Measurements from ENCODE around the gene DNM1.

The DNM1 gene

GRCh38 chr9:128216781-128217553, 13.8 kb downstream of the DNM1 start:
- TF ChIP-seq CTCF (IDR thresholded peaks at IDR 0.05): no peak

GRCh38 chr9:128218172-128218517, 15.0 kb downstream of the DNM1 start:
- no peak for TF ChIP-seq CTCF (IDR thresholded peaks at IDR 0.05)

DNA sequence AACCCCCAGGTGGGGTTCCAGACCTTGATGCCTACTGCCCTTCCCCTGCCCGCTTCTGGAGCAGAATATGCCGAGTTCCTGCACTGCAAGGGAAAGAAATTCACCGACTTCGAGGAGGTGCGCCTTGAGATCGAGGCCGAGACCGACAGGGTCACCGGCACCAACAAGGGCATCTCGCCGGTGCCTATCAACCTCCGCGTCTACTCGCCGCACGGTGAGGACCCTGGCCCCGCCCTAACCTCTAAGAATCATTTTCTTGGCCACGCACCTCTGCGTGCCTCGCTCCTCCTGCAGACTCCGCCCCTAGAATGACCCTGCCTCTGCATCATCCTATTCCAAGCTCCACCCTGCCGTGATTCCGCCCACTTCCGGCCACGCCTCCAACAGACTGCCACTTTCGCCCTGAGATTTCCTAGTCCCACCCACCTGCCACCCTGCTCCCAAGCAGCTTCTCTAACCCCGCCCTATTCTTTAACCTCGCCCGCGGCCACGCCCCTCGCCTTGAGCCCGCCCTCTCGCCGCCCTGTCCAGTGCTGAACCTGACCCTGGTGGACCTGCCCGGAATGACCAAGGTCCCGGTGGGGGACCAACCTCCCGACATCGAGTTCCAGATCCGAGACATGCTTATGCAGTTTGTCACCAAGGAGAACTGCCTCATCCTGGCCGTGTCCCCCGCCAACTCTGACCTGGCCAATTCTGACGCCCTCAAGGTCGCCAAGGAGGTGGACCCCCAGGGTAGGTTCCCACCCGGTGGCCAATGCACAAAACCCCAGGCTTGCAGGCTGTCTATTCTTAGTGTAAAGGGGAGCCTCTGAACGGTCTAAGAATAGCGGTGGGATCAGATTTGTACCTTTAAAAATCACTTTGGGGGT, 15.6 kb downstream of the DNM1 start:
- TF ChIP-seq CTCF (IDR thresholded peaks at IDR 0.05): no peak

DNA sequence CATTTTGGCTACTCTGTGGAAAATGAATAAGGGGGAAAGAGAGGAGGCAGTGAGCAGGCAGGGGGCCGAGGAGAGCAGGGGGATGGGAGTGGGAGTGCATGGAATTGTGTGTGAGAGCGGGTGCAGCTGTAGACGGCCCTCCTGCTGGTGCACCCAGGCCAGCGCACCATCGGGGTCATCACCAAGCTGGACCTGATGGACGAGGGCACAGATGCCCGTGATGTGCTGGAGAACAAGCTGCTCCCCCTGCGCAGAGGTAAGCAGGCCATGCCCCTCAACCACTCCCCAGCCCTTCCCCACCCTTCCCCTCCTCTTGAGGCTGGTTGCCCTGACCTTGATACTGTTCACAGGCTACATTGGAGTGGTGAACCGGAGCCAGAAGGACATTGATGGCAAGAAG, 16.7 kb downstream of the DNM1 start:
- TF ChIP-seq CTCF (IDR thresholded peaks at IDR 0.05): no peak

- TF ChIP-seq CTCF (IDR thresholded peaks at IDR 0.05): no peak
Measured at GRCh38 chr9:128222026-128222425, 18.8 kb downstream of the DNM1 start.

GRCh38 chr9:128222880-128223670, 19.9 kb downstream of the DNM1 start:
- TF ChIP-seq CTCF (IDR thresholded peaks at IDR 0.05): no peak

DNA sequence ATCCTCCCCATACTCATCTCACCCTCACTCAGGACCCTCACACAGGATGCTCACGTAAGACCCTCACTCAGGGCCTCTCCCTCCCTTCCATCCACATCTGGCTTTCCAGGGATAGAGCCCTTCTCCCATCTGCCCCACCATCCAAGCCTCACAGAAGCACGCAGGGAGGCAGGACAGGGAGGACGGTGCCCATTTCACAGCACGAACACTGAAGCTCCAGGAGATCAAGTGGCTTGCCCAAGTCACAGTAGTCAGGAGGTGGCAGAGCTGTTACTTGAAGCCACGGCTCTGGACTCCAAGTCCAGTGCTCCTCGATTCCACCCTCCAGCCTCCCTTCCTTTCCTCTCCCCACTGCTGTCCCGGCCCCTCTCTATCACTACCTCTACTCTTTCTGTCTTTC, 21.7 kb downstream of the DNM1 start:
- TF ChIP-seq CTCF (IDR thresholded peaks at IDR 0.05): no peak
